CD1c-positive myeloid dendritic cell (primary cell): Measurements from ENCODE around the gene SSC5D.
"Not testable (repeated sequence)": the region's sequence is repeated elsewhere in the genome, so short reads cannot be mapped to it uniquely, and the experiment has no call there.

Source experiments
- DNase-seq: peaks from one replicate; pipeline ENCODE4 v3.0.0-alpha.2; 2016; ENCODE audit errors: extremely low spot score

SSC5D gene

DNA sequence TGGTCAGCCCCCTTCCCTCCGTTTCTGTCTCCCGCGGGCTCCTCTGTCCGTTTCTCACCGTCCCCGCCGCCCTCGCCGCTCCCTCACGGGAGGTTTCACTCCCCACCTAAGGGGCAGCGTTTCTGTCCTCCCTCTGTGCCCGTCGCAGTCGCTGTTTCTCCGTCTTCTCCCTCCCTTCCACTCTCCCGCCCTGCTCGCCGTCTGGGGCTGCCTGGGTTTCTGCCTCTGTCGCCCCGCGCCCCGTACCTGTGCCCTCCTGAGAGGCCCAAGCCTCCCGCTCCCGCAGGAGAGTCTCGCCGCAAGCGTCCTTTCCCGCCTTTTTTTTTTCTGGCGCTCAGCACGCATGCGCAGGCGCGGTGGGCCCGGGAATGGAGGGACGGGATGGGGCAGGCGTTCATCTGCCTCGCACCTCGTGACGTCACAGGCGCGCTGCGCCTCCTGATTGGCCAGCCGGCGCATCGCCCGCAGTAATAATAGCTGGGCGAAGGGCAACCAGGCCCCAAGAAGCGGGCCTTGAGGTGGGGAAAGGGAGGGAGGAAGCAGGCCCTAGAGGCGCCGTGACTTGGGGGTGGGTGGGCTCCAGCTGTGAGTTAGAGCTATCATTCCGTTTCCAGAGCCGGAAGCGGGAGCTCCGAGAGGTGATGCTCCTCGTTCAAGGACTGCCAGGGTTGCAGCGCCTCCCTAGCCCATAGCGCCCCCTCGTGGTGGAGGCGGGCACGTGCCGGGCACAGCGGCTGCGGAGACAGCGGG lies 15.4 kb downstream of the SSC5D start:
- DNase-seq = peak; percentile 94

DNA sequence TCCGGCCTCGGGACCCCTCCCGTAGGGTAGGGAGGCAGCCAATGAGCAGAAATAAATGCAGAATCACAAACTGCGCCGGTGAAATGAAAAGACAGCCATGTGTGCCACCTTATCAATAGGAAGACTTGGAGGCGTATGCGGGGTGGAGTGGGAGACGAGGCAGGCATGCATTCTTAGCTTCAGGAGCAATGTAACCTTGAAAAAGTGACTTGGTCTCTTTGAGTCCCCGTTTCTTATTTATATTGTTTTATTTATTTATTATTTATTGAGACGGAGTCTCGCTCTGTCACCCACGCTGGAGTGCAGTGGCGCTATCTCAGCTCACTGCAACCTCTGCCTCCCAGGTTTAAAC lies 16.0 kb downstream of the SSC5D start:
- no peak for DNase-seq

DNA sequence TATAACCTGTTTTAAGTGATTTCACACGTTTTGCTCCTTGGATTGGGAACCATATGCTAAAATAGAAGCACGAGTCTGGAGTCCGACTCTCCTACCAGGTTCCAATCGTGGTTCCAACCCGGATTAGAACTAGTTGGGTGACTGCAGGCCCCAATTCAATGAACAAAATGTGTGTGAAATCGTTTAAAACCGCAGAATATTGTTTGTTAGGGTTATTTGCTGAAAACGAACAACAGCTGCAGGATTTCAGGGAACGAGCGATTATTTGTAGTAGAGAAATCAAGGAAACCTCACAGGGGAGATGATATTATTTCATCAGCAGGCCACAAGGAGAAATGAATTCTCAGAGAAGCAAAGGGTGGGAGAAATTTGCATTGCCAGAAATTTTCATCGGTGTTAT lies 16.7 kb downstream of the SSC5D start:
- DNase-seq = no peak

DNA sequence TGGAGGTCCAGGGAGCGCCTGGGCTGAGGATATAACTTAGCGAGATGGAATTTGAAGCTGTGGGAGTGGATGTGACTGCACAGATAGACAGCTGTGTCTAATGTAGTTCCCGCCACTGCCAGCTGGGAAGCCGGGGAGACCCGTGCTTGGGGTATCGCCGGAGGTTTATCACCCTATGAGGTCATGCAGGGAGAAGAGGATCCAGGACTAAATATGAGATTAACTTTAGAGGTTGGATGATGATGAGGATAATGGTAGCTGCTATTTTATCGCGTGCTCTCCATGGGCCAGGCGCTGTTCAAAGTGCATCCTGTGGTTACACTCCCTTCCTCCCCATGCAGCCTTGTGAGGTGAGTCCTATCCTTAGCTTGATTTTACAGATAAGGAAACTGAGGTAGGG lies 19.9 kb downstream of the SSC5D start:
- no peak for DNase-seq

DNA sequence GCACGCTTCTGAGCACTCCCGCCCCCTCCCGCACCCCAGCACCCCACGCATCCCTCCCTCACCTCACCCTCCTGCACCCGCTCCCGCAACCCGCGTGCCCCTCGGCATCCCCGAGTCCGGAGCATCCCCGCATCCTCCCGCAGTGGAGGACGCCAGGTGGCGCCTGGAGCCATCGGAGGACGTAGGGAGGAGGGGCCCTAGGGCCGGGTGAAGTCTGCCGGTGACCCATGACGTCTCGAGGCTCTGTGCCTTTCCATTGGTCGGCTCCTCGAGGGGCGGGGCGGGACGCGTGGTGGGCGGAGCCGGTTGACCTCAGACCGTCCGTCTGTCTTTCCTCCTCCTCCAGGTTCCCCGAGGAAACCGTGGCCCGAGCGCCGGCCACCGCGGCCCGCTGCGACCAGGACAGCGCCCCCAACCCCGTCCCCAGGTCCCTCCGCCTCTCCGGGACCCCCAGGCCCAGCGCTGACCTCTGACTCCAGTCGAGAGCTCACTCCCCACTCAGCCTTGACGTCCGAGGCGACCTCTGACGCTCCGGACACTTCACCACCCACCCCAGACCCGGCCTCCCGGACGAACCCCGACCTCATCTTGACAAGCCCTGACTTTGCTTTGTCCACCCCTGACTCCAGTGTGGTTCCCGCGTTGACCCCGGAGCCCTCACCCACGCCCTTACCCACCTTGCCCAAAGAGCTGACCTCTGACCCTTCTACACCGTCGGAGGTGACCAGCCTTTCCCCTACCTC lies 28.8 kb downstream of the SSC5D start:
- DNase-seq = peak; percentile 97

DNA sequence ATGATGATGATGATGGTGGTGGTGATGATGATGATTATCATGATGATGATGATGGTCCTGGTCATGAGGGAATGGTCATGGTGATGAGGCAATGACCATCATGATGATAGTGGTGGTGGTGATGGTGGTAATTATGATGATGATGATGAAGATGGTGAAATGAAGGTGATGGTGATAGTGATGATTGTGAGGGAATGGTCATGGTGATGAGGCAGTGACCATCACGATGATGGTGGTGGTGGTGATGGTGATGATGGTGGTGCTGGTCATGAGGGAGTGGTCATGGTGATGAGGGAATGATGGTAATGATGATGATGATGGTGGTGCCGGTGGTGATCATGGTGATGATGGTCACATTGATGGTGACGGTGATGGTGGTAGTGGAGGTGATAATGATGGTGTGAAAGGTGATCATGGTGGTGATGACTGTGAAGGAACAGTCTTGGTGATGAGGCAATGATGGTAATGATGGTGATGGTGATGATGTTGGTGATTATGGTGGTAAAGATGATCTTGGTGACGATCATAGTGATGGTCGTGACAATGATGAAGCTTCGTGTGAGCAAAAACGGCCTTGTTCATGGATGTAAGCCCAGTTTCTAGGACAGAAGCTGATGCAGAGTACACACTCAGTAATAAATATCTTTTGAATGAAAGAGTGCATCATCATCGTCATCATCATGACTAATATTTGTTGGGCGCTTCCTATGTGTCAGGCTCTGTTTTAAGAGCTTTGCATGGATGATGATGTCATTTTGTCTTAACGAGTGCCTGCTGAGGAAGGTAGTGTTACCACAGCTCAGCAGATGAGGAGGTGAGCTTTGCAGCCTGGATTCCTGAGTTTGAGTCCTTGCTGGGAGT lies 31.4 kb downstream of the SSC5D start:
- peak; percentile 64 for DNase-seq

DNA sequence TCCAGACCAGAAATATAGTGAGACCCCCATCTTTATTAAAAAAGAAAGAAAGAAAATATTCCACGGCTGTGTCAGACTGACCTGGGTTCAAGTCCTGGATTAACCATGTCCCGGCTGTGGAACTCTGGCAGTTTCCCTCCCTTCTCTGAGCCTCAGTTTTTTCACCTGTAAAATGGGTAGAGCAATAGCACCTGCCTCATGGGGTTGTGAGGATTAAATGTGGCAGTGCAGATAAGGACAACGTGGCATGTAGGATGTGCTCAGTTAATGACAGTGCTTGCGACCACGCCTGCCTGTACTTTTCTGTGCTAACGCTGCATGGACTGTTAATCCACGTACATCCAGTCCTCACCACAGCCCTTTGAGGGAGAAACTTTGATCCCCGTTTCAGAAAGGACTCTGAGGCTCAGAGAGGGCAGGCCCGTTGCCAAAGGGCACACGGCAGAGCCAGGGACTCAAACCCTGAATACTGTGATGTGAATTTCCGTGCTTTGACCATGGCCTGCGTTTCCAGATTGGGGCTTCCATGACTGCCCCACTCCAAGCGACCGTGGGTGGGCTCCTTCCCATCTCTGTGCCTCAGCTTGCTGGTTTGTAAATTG lies 32.6 kb downstream of the SSC5D start:
- DNase-seq = no peak

DNA sequence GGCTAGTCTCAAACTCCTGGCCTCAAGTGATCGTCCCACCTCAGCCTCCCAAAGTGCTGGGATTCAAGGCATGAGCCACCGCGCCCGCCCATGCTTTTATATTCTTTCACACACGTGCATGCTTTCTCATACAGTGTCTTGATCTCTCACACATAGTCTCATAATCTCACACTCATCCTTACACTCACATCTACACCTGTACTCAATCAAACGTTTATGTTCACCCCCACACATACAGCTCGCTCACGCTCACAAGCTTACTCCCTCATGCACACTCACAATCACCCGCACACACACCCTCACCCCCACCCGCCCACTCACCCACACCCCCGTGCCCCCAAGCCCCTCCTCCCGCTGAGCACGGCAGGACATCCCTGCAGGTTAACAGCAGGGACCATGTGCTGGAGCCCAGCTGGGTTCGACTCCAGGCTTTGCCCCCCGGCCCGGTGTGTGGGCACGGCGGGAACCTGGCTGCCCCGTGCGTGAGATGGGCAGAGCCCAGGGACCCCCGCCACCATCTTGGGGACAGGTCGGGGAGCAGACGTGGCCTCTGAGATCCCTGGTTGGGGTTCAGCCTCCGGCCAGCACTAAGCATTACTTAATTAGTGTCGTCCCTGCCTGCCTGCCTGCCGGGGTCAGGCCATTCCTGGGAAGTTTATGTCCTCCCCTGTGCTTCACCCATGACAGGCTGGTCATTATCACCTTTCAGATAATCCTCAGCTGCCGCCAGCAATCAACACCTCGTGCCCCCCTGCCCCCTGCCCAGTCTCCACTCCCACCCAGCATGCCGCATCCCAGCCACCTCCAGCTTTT lies 37.3 kb downstream of the SSC5D start:
- no peak for DNase-seq

DNA sequence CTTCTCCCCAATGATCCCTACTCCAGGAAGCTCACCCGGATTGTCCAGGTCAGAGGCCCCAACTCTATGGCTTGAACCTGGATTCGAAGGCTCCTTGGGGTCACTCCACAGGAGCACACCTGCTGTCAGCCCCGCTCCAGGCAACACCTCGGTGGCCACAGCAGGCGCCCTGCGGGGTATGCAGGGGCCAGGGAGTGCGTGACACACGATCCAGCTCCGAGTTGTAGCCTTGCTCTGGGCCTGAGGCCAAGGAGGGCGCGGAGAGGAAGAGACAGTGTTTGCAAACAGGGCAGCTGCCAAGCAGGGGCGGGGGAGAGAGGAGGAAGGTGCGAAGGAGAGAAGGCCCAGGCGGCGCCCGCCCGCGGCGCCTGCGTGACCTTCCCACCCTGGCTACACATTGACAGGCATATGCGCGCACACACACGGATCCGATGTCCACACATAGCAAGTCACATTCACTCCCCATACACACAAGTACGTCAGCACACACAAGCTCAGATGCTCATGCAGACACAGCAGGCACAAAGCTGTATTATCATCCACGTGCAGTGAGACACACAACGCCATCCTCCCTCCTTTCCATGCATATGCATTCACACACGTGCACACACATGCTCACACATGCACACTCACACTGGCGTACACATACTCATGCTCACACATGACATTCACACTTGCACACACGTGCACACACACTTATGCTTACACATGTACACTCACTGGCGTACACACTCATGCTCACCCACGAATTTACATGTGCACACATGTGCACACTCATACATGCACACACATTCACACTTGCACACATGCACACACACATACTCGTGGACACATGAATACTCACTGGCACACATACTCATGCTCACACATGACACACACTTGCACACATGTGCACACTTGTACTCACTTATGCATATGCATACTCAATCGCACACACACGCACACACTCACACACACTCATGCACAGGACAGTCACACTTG lies 38.3 kb downstream of the SSC5D start:
- peak; percentile 15 for DNase-seq

DNA sequence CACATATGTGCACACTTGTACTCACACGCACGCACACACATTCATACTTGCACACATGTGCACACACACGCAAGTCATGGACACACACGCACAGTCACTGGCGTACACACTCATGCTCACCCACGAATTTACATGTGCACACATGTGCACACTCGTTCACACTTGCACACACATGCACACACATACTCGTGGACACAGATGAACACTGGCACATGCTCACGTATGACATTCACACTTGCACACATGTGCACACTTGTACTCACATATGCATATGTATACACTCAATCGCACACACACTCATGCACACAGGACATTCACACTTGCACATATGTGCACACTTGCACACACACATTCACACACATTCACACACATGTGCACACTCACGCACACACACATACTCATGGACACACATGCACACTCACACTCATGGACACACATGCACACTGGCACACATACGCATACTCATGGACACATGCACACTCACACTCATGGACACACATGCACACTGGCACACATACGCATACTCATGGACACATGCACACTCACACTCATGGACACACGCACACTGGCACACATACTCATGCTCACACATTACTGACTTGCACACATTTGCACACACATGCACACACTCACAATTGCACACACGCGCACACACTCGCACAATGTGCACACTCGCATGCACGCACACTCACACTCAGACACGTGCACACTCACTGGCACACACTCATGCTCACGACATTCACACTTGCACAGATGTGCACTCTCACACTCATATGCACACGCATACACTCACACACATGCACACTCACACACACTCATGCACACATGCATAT lies 39.2 kb downstream of the SSC5D start:
- DNase-seq = no peak

DNA sequence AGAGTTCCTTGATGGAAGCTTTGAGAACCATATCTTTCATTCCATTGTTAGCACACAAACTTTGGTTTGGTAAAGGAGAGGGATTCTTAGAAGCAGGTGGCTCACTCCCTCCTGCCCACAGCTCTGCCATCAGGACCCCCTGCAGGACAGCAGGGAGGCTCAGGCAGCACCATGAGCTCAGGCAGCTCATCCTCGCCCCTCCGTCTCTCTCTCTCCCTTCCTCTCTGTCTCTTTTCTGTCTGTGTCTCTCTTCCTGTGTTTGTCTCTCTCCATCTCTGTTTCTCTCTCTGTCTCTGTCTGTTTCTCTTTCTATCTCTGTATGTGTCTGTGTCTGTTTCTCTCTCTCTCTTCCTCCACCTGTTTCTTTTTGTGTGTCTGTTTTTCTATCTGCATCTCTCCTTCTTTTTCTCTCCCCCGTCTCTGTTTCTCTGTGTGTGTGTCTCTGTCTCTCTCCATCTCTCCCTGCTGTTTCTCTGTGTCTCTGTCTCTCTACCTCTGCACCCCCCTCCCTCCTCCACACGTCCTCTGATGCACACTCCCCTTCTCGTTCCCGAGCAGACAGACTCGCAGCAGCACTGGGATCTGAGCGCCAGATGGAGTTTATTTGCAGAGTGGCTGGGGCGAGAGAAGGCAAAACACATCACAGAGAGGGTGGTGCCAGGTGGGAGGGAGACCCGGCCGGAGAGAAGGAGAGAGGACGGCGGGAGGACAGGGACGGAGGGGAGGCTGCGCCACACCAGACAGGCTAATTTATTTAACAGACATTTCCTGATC lies 40.0 kb downstream of the SSC5D start:
- DNase-seq = no peak

DNA sequence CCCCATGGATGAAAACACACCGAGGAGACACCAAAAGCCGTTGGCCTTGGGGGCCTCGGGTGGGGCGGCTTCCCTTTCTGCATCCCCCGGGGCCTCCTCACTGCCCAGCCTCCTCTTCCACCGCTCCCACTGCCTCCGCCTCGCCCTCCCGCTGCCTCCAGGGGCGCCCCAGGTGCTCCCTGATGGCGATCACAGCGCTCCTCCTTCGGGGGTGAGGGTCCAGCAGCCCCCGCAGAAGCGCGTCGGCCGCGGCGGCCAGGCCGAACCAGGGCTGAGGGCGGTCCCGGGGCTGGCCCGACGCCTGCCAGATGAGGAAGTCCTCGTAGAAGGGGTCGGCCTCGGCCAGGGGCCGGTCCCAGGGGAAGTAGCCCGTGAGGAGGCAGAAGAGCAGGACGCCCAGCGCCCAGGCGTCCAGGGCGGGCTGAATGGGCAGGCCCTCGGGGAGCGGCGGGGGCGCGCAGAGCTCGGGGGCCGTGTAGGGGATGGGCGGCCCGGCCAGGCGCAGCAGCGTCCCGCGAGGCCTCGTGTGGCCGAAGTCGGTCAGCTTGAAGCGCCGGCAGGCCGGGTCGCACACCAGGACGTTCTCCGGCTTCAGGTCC lies 41.5 kb downstream of the SSC5D start:
- no peak for DNase-seq

DNA sequence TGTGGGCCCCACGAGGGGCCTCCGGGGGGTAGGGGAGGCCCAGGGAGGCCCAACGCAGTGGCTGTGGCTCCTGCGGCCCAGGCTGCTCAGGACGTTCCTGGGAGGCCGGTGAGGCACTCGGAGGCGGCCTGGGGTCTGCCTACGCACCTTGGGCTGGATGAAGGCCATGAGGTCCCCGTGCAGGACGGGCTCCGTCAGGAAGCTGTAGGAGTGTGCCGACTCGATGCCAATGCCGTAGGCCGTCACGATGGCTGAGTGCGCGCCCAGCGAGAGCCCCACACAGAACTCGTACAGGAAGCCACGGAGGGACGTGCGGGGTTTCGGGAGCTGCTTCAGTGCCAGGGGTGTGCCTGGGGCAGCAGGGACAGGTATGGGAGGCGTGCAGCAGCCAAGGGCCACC lies 42.8 kb downstream of the SSC5D start:
- DNase-seq = no peak

DNA sequence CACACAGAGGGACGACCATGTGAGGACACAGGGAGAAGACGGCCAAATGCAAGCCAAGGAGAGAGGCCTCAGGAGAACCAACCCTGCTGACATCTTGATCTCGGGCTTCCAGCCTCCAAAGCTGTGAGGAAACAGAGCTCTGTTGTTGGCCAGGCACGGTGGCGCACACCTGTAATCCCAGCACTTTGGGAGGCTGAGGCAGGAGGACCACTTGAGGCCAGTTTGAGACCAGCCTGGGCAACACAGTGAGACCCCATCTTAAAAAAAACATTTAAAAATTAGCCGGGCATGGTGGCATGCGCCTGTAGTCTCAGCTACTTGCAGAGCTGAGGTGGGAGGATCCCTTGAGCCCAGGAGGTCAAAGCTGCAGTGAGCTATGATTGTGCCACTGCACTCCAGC lies 46.0 kb downstream of the SSC5D start:
- not testable (repeated sequence) for DNase-seq

DNA sequence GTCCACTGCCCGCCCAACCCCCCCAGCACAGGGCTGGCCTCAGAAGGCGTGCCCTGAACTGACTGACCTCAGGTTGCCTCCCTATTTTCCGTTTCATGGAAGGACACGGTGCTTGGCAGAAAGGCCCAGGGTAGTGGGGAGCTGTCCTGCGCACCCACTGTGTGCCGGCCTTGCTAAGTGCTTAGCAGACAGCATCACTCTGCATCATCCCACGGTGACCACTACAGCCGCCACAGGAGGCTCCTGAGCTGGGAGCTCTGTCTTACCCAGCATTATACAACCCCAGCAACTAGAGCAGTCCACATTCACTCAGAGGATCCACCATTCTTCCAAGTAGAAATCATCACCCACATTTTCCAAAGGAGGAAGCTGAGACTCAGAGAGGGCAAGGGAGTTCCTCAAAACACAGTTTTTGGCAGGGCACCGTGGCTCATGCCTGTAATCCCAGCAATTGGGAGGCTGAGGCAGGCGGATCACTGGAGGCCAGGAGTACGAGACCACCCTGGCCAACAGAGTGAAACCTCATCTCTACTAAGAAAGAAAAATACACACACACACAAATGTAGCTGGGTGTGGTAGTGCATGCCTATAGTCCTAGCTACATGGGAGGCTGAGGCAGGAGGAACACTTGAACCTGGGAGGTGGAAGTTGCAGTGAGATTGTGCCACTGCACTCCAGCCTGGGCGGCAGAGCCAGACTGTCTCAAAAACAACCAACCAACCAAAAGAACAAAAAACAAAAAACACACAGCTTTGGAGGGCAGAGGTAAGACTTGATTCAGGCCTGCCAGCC lies 47.1 kb downstream of the SSC5D start:
- peak; percentile 52 for DNase-seq

DNA sequence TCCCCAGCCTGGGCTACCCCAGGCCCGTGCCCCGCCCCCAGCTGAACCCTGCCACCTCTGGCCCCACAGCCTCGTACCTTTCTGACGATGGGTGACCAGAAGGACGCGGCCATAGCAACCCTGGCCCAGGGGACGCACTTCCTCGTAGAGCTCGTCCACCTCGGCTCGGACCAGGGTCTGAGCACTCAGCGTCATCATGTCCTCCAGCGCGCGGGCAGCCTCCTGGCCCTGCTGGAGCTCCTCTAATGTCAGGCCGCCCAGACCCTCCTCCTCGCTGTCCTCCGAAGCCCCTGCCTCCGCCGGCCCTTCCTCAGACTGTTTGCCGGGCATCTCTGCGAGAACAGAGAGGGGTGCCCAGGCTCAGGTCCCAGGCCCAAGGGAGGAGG lies 47.7 kb downstream of the SSC5D start:
- no peak for DNase-seq

DNA sequence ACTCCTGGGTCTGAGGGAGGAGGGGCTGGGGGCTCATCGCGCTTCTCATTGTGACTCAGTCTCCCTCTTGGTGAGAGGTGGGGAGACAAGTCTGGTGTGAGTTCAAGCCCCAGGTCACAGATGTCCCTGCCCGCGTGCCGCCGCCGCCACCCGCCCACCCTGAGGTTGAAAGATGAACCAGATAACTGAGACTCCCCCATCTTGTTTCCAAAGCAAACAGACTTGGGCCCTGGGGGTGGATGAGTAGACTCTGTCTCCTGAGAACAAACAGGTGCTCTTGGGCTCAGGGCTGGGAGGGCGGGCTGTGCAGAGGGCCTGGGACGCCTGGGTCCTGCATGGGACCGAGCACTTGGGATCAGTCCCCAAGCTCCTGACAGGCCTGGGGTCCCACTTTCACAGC lies 48.1 kb downstream of the SSC5D start:
- no peak for DNase-seq
